ENCODE results near the gene NFIC.

DNA sequence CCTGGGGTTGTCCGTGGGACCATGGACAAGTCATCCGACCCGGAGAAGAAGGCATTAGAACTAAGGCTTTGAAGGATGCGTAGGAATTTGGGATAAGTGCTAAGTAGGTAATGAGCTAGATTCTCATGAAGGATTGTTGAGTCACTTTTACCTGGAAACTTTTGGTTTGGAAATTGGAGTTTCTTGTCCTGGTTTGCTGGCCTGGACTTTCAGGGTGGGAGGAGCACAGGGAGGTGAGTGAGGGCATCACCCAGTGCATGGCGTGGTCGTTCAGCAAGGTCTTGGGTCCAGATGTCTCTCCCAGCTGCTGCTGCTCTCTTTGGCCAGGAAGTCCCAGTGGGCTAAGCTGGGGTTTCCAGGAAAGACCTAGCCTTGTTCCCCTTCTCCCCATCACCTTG lies 7.6 kb downstream of the NFIC start:
- no peak for TF ChIP-seq POLR2A (IDR thresholded peaks at IDR 0.05; ENCODE audit: low read depth, low read length)
- no peak for TF ChIP-seq RAD21 (IDR thresholded peaks at IDR 0.05; ENCODE audit: low read length)
- TF ChIP-seq, protein P1, sequence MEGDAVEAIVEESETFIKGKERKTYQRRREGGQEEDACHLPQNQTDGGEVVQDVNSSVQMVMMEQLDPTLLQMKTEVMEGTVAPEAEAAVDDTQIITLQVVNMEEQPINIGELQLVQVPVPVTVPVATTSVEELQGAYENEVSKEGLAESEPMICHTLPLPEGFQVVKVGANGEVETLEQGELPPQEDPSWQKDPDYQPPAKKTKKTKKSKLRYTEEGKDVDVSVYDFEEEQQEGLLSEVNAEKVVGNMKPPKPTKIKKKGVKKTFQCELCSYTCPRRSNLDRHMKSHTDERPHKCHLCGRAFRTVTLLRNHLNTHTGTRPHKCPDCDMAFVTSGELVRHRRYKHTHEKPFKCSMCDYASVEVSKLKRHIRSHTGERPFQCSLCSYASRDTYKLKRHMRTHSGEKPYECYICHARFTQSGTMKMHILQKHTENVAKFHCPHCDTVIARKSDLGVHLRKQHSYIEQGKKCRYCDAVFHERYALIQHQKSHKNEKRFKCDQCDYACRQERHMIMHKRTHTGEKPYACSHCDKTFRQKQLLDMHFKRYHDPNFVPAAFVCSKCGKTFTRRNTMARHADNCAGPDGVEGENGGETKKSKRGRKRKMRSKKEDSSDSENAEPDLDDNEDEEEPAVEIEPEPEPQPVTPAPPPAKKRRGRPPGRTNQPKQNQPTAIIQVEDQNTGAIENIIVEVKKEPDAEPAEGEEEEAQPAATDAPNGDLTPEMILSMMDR (conservative IDR thresholded peaks at IDR 0.05; ENCODE audit: low read depth, low read length): no peak
